Measurements from ENCODE around the gene KDELR1. TPM values are rescaled to one million over a fixed set of nuclear protein-coding genes. Genes with fewer than 3 reads are reported as not detected.
"Not testable (repeated sequence)": the region's sequence is repeated elsewhere in the genome, so short reads cannot be mapped to it uniquely, and the experiment has no call there.

Gene KDELR1
- polyA plus RNA-seq, 1 donor = 253 TPM

GRCh38 chr19:48372904-48373303 is 18.4 kb downstream of the KDELR1 start:
- H3K4me3 ChIP-seq (ENCODE audit: low read length) = no peak overlapping the region
- H3K4me1 ChIP-seq (ENCODE audit: control insufficient read depth, insufficient read depth, low read length) = peaks cover 9% of the 10 kb centered on the region
- H3K36me3 ChIP-seq (ENCODE audit: control insufficient read depth, insufficient read depth, low read length) = no peaks in the 10 kb centered on the region
- no CpG with 5 or more reads among the region's 4 CpGs for WGBS (ENCODE audit: insufficient coverage, low lambda C conversion rate)
- no peaks in the 10 kb centered on the region for H3K9me3 ChIP-seq (ENCODE audit: control insufficient read depth, low read depth, low read length)
- H3K27me3 ChIP-seq (ENCODE audit: control insufficient read depth, insufficient read depth, low read length) = no peaks in the 10 kb centered on the region
- no peak for DNase-seq
- no peak overlapping the region for H3K27ac ChIP-seq (ENCODE audit: low read length)

- DNase-seq = not testable (repeated sequence)
Measured at GRCh38 chr19:48371771-48372170, 19.6 kb downstream of the KDELR1 start.

GRCh38 chr19:48371367-48371766 is 20.0 kb downstream of the KDELR1 start:
- no peak for DNase-seq
- no CpG with 5 or more reads among the region's 7 CpGs for WGBS (ENCODE audit: insufficient coverage, low lambda C conversion rate)
- Histone ChIP-seq H3K9me3 (ENCODE audit: control insufficient read depth, low read depth, low read length) (no peaks in the 10 kb centered on the region), H3K4me3 (ENCODE audit: low read length) (no peak overlapping the region), H3K36me3 (ENCODE audit: control insufficient read depth, insufficient read depth, low read length) (no peaks in the 10 kb centered on the region), H3K4me1 (ENCODE audit: control insufficient read depth, insufficient read depth, low read length) (peaks cover 9% of the 10 kb centered on the region), H3K27ac (ENCODE audit: low read length) (no peak overlapping the region), H3K27me3 (ENCODE audit: control insufficient read depth, insufficient read depth, low read length) (no peaks in the 10 kb centered on the region)

More at GRCh38 chr19:48371771-48372170, 19.6 kb downstream of the KDELR1 start:
- not testable (repeated sequence) for H3K27me3 ChIP-seq (ENCODE audit: control insufficient read depth, insufficient read depth, low read length); H3K27ac ChIP-seq (ENCODE audit: low read length); H3K36me3 ChIP-seq (ENCODE audit: control insufficient read depth, insufficient read depth, low read length); H3K4me1 ChIP-seq (ENCODE audit: control insufficient read depth, insufficient read depth, low read length); H3K9me3 ChIP-seq (ENCODE audit: control insufficient read depth, low read depth, low read length); H3K4me3 ChIP-seq (ENCODE audit: low read length)
- WGBS (ENCODE audit: insufficient coverage, low lambda C conversion rate) = no CpG with 5 or more reads among the region's 5 CpGs

- whole genome bisulfite sequencing (ENCODE audit: insufficient coverage, low lambda C conversion rate) = no CpG with 5 or more reads among the region's 4 CpGs
- H3K27me3 ChIP-seq (ENCODE audit: control insufficient read depth, insufficient read depth, low read length) = no peaks in the 10 kb centered on the region
Measured at GRCh38 chr19:48370955-48371354, 20.4 kb downstream of the KDELR1 start.

GRCh38 chr19:48368936-48369335 is 22.4 kb downstream of the KDELR1 start:
- Histone ChIP-seq H3K27ac (ENCODE audit: low read length) (peak overlapping the region; percentile 4), H3K4me3 (ENCODE audit: low read length) (no peak overlapping the region), H3K36me3 (ENCODE audit: control insufficient read depth, insufficient read depth, low read length) (no peaks in the 10 kb centered on the region), H3K27me3 (ENCODE audit: control insufficient read depth, insufficient read depth, low read length) (no peaks in the 10 kb centered on the region), H3K4me1 (ENCODE audit: control insufficient read depth, insufficient read depth, low read length) (peaks cover 15% of the 10 kb centered on the region), H3K9me3 (ENCODE audit: control insufficient read depth, low read depth, low read length) (no peaks in the 10 kb centered on the region)
- no CpG with 5 or more reads among the region's 14 CpGs for WGBS (ENCODE audit: insufficient coverage, low lambda C conversion rate)
- DNase-seq = peak; percentile 62 to 87

More at GRCh38 chr19:48370955-48371354, 20.4 kb downstream of the KDELR1 start:
- peaks cover 9% of the 10 kb centered on the region for H3K4me1 ChIP-seq (ENCODE audit: control insufficient read depth, insufficient read depth, low read length)
- no peak for DNase-seq
- H3K9me3 ChIP-seq (ENCODE audit: control insufficient read depth, low read depth, low read length) = no peaks in the 10 kb centered on the region
- no peak overlapping the region for H3K27ac ChIP-seq (ENCODE audit: low read length)
- no peaks in the 10 kb centered on the region for H3K36me3 ChIP-seq (ENCODE audit: control insufficient read depth, insufficient read depth, low read length)
- H3K4me3 ChIP-seq (ENCODE audit: low read length) = no peak overlapping the region

GRCh38 chr19:48367855-48368254 is 23.5 kb downstream of the KDELR1 start:
- Histone ChIP-seq H3K27ac (ENCODE audit: low read length) (no peak overlapping the region), H3K27me3 (ENCODE audit: control insufficient read depth, insufficient read depth, low read length) (no peaks in the 10 kb centered on the region), H3K9me3 (ENCODE audit: control insufficient read depth, low read depth, low read length) (no peaks in the 10 kb centered on the region), H3K4me3 (ENCODE audit: low read length) (no peak overlapping the region), H3K4me1 (ENCODE audit: control insufficient read depth, insufficient read depth, low read length) (peaks cover 21% of the 10 kb centered on the region), H3K36me3 (ENCODE audit: control insufficient read depth, insufficient read depth, low read length) (no peaks in the 10 kb centered on the region)
- WGBS (ENCODE audit: insufficient coverage, low lambda C conversion rate) = no CpG with 5 or more reads among the region's 5 CpGs
- DNase-seq = no peak

- Histone ChIP-seq H3K27ac (ENCODE audit: low read length) (no peak overlapping the region), H3K4me1 (ENCODE audit: control insufficient read depth, insufficient read depth, low read length) (peaks cover 21% of the 10 kb centered on the region), H3K9me3 (ENCODE audit: control insufficient read depth, low read depth, low read length) (no peaks in the 10 kb centered on the region), H3K36me3 (ENCODE audit: control insufficient read depth, insufficient read depth, low read length) (no peaks in the 10 kb centered on the region), H3K4me3 (ENCODE audit: low read length) (no peak overlapping the region), H3K27me3 (ENCODE audit: control insufficient read depth, insufficient read depth, low read length) (no peaks in the 10 kb centered on the region)
- no peak for DNase-seq
- no CpG with 5 or more reads among the region's 11 CpGs for WGBS (ENCODE audit: insufficient coverage, low lambda C conversion rate)
Measured at GRCh38 chr19:48365602-48366001, 25.7 kb downstream of the KDELR1 start.

- Histone ChIP-seq H3K27ac (ENCODE audit: low read length) (peak overlapping the region; percentile 97), H3K9me3 (ENCODE audit: control insufficient read depth, low read depth, low read length) (no peaks in the 10 kb centered on the region)
- no peak for DNase-seq
Measured at GRCh38 chr19:48364598-48365348, 26.6 kb downstream of the KDELR1 start.

GRCh38 chr19:48363810-48364597 is 27.3 kb downstream of the KDELR1 start, which contains the start of the genes SYNGR4 and TMEM143:
Gene SYNGR4, plus strand, starts transcription at chr19:48364367. Its CDS starts 1,476 bp downstream, at chr19:48365843.
Gene TMEM143, minus strand, starts transcription at chr19:48363940. Its CDS starts 20 bp downstream, at chr19:48363920.
- Histone ChIP-seq H3K4me1 (ENCODE audit: control insufficient read depth, insufficient read depth, low read length) (peaks cover 16% of the 10 kb centered on the region), H3K9me3 (ENCODE audit: control insufficient read depth, low read depth, low read length) (no peaks in the 10 kb centered on the region), H3K27me3 (ENCODE audit: control insufficient read depth, insufficient read depth, low read length) (no peaks in the 10 kb centered on the region), H3K27ac (ENCODE audit: low read length) (peak within 1 kb of the TSS; percentile 97), H3K4me3 (ENCODE audit: low read length) (peak within 1 kb of the TSS; percentile 74), H3K36me3 (ENCODE audit: control insufficient read depth, insufficient read depth, low read length) (no peaks in the 10 kb centered on the region)
- DNase-seq = peak; percentile 100
- WGBS (ENCODE audit: insufficient coverage, low lambda C conversion rate) = no CpG with 5 or more reads among the region's 59 CpGs

More at GRCh38 chr19:48364598-48365348, 26.6 kb downstream of the KDELR1 start:
- Histone ChIP-seq H3K36me3 (ENCODE audit: control insufficient read depth, insufficient read depth, low read length) (no peaks in the 10 kb centered on the region), H3K4me3 (ENCODE audit: low read length) (peak overlapping the region; percentile 74), H3K27me3 (ENCODE audit: control insufficient read depth, insufficient read depth, low read length) (no peaks in the 10 kb centered on the region), H3K4me1 (ENCODE audit: control insufficient read depth, insufficient read depth, low read length) (peaks cover 21% of the 10 kb centered on the region)
- whole genome bisulfite sequencing (ENCODE audit: insufficient coverage, low lambda C conversion rate) = no CpG with 5 or more reads among the region's 10 CpGs

- H3K36me3 ChIP-seq (ENCODE audit: control insufficient read depth, insufficient read depth, low read length) = no peaks in the 10 kb centered on the region
- no peaks in the 10 kb centered on the region for H3K27me3 ChIP-seq (ENCODE audit: control insufficient read depth, insufficient read depth, low read length)
- no peaks in the 10 kb centered on the region for H3K9me3 ChIP-seq (ENCODE audit: control insufficient read depth, low read depth, low read length)
- WGBS (ENCODE audit: insufficient coverage, low lambda C conversion rate) = no CpG with 5 or more reads among the region's 10 CpGs
- H3K4me3 ChIP-seq (ENCODE audit: low read length) = peak overlapping the region; percentile 74
- H3K4me1 ChIP-seq (ENCODE audit: control insufficient read depth, insufficient read depth, low read length) = peaks cover 12% of the 10 kb centered on the region
- no peak for DNase-seq
- H3K27ac ChIP-seq (ENCODE audit: low read length) = peak overlapping the region; percentile 97
Measured at GRCh38 chr19:48363500-48363809, 27.9 kb downstream of the KDELR1 start.

Measured in large intestine (tissue), 3 donors.